Erythroblast (primary cell): ENCODE data around the gene SMOC2.

Source experiments
- GATA1 ChIP-seq: IDR thresholded peaks from 2 replicates; pipeline ENCODE4 v1.6.1; 2011; ENCODE audit warnings: low read depth, mild to moderate bottlenecking, control low read depth, low read length, moderate library complexity
- POLR2A ChIP-seq: IDR thresholded peaks from 2 replicates; pipeline ENCODE4 v1.6.1; 2011; ENCODE audit warnings: mild to moderate bottlenecking, low read length

- TF ChIP-seq POLR2A (no peak), GATA1 (no peak)
Measured at GRCh38 chr6:168546151-168546550, 105.2 kb downstream of the SMOC2 start.
